ENCODE data around the gene MLEC. TPM values are rescaled to one million over a fixed set of nuclear protein-coding genes. Genes with fewer than 3 reads are reported as not detected.

Gene MLEC
- total RNA-seq, 1 experiment from 2014 or later = 181 TPM

DNA sequence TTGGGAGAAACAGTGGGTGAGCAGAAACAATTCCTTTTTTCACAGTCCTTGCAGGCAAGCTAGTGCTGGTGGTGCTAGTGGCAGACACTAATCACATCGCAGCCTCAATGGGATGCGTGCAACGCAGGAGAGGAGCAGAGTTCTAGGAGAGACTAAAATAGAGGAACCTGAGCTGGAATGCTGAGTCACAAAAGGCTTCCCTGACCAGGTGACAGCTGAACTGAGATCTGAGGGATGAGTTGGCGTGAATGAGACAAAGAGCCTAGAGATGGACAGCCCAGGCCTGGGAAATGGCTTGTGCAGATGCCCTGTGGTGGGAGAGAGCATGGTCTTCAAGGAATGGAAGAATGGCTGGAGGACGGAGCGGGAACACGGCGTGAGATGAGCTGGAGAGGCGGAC is 64.4 kb downstream of the MLEC start:
- H4K8ac ChIP-seq (replicated peaks; ENCODE audit: insufficient read length, low read depth, low read length) = no peak overlapping the region
- H2BK15ac ChIP-seq (ENCODE audit: low read depth, low read length) = no peak overlapping the region
- H3K4me1 ChIP-seq (ENCODE audit: insufficient read depth, low read length) = no peaks in the 10 kb centered on the region
- no peak overlapping the region for H2AFZ ChIP-seq (ENCODE audit: low read length)
- no peak overlapping the region for H4K5ac ChIP-seq (ENCODE audit: insufficient read length, low read depth, low read length)
- H4K20me1 ChIP-seq (ENCODE audit: control insufficient read depth, insufficient read depth, insufficient read length) = no peaks in the 10 kb centered on the region
- peaks cover 6 to 12% of the 10 kb centered on the region in 2 experiments; a peak in 4 of 5 replicates for H3K9me3 Mint-ChIP-seq
- no peak overlapping the region for H3K23ac ChIP-seq (ENCODE audit: insufficient read length, low read depth, low read length)
- no peak overlapping the region for H3K18ac ChIP-seq (ENCODE audit: insufficient read length, low read depth, low read length)
- no peak overlapping the region for H3K56ac ChIP-seq (ENCODE audit: insufficient read length, low read depth, low read length)
- TF ChIP-seq, protein P1, sequence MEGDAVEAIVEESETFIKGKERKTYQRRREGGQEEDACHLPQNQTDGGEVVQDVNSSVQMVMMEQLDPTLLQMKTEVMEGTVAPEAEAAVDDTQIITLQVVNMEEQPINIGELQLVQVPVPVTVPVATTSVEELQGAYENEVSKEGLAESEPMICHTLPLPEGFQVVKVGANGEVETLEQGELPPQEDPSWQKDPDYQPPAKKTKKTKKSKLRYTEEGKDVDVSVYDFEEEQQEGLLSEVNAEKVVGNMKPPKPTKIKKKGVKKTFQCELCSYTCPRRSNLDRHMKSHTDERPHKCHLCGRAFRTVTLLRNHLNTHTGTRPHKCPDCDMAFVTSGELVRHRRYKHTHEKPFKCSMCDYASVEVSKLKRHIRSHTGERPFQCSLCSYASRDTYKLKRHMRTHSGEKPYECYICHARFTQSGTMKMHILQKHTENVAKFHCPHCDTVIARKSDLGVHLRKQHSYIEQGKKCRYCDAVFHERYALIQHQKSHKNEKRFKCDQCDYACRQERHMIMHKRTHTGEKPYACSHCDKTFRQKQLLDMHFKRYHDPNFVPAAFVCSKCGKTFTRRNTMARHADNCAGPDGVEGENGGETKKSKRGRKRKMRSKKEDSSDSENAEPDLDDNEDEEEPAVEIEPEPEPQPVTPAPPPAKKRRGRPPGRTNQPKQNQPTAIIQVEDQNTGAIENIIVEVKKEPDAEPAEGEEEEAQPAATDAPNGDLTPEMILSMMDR (conservative IDR thresholded peaks at IDR 0.05) = no peak
- H3K27me3 ChIP-seq (ENCODE audit: insufficient read depth, low read length) = no peaks in the 10 kb centered on the region
- H3T11ph ChIP-seq (ENCODE audit: low read length) = no peak overlapping the region
- no CpG with 5 or more reads among the region's 9 CpGs for WGBS (ENCODE audit: extremely low coverage, insufficient read length, low lambda C conversion rate)
- H3K79me1 ChIP-seq (ENCODE audit: insufficient read depth, low read depth, low read length, poor library complexity, severe bottlenecking) = no peaks in the 10 kb centered on the region
- no peak overlapping the region for H3K9ac ChIP-seq (ENCODE audit: extremely low read depth, insufficient read length, low read length)
- no peak overlapping the region for H3K4me2 ChIP-seq (ENCODE audit: insufficient read depth, insufficient read length, low read length)
- H2BK20ac ChIP-seq (ENCODE audit: low read depth, low read length, poor library complexity, severe bottlenecking) = no peak overlapping the region
- no peaks in the 10 kb centered on the region for H3K23me2 ChIP-seq (ENCODE audit: insufficient read length, low read depth, low read length, poor library complexity, severe bottlenecking)
- no peaks in the 10 kb centered on the region; a peak in 1 of 7 replicates for H3K36me3 Mint-ChIP-seq (ENCODE audit: insufficient read depth in 1 of 3, low read depth in 3 of 3)
- no peak overlapping the region for H2BK120ac ChIP-seq (ENCODE audit: low read depth, low read length, poor library complexity, severe bottlenecking)
- no peak overlapping the region for H3K4ac ChIP-seq (ENCODE audit: low read depth, low read length)
- no peak overlapping the region for H3K14ac ChIP-seq (ENCODE audit: insufficient read depth, low read length)
- H2BK12ac ChIP-seq (ENCODE audit: insufficient read length, low read depth, low read length) = no peak overlapping the region
- H3K27ac Mint-ChIP-seq = no peak overlapping the region
- H3K79me2 ChIP-seq (ENCODE audit: insufficient read depth, low read length) = no peaks in the 10 kb centered on the region
- H3K9me3 ChIP-seq (ENCODE audit: control insufficient read depth, low read depth, low read length) = no peaks in the 10 kb centered on the region
- H3K4me1 Mint-ChIP-seq = no peaks in the 10 kb centered on the region
- no peak for DNase-seq
- no peak overlapping the region for H3K27ac ChIP-seq (ENCODE audit: insufficient read length, low read depth, low read length)
- no peaks in the 10 kb centered on the region; the same call in none of the 2 replicates for H3K27me3 Mint-ChIP-seq (ENCODE audit: low read depth)
- H2AK5ac ChIP-seq (ENCODE audit: insufficient read length, low read length) = no peak overlapping the region
- no peak overlapping the region for H4K91ac ChIP-seq (ENCODE audit: insufficient read length, low read depth, low read length)
- no peak overlapping the region for H2BK5ac ChIP-seq (ENCODE audit: insufficient read length, low read length)
- H3K4me3 Mint-ChIP-seq = no peak overlapping the region

Other genes starting within 250 kb of the MLEC start
- 415 and 425 TPM in 2 replicates for gene COX6A1, start 249.0 kb upstream of the MLEC start, total RNA-seq (2021)
- gene TRIAP1, start 240.8 kb upstream of the MLEC start, total RNA-seq (2021) = 70.4 and 77.9 TPM in 2 replicates
- gene GATC, start 240.7 kb upstream of the MLEC start, total RNA-seq (2021) = 25.9 and 38.5 TPM in 2 replicates
- 302 and 306 TPM in 2 replicates for gene SRSF9, start 217.4 kb upstream of the MLEC start, total RNA-seq (2021)
- 618 and 638 TPM in 2 replicates for gene DYNLL1, start 191.0 kb upstream of the MLEC start, total RNA-seq (2021)
- 31.3 and 34.8 TPM in 2 replicates for gene COQ5, start 158.0 kb upstream of the MLEC start, total RNA-seq (2021)
- 153 and 157 TPM in 2 replicates for gene RNF10, start 152.8 kb upstream of the MLEC start, total RNA-seq (2021)
- gene POP5, start 105.7 kb upstream of the MLEC start, total RNA-seq (2021) = 64.0 and 65.8 TPM in 2 replicates
- gene CABP1, start 46.5 kb upstream of the MLEC start, total RNA-seq (2021) = 3.0 and 3.1 TPM in 2 replicates
- gene UNC119B, start 23.3 kb downstream of the MLEC start, total RNA-seq (2021) = 51.5 and 53.5 TPM in 2 replicates
- 8.3 and 9.5 TPM in 2 replicates for gene ACADS, start 38.7 kb downstream of the MLEC start, total RNA-seq (2021)
- 46.3 and 47.2 TPM in 2 replicates for gene SPPL3, start 217.2 kb downstream of the MLEC start, total RNA-seq (2021)